Ovary (tissue), 10 donors: ENCODE measurements around the gene SEC62. TPM values are rescaled to one million over a fixed set of nuclear protein-coding genes. Genes with fewer than 3 reads are reported as not detected.

ENCODE experiments used
- DNase-seq, 5 donors: peaks; one replicate each; pipeline ENCODE4 v3.0.0-alpha.2; 2019 to 2020
- H3K27ac ChIP-seq, 2 donors: fragments of 200-600 bp; one replicate each; pipeline versions ENCODE4 v1.5.1 to v1.8.0; 2019 to 2022
- H3K27me3 ChIP-seq: fragments of 200-600 bp; one replicate; pipeline ENCODE4 v1.8.0; 2022
- H3K36me3 ChIP-seq: fragments of 200-600 bp; sonication (generic); one replicate; pipeline ENCODE4 v1.5.1; 2019
- H3K4me1 ChIP-seq: one replicate; pipeline ENCODE4 v1.8.1; 2013; ENCODE audit warnings: mild to moderate bottlenecking, moderate library complexity; ENCODE audit not compliant: insufficient read depth
- H3K4me3 ChIP-seq: fragments of 200-600 bp; sonication (generic); one replicate; pipeline ENCODE4 v1.5.1; 2017
- H3K9me3 ChIP-seq, 2 donors: fragments of 200-600 bp in 1 of 2; sonication (generic) in 1 of 2; one replicate each; pipeline versions ENCODE4 v1.5.1 to v1.8.1; 2013 to 2019; ENCODE audit warnings: mild to moderate bottlenecking in 1 of 2, moderate library complexity in 1 of 2
- EP300 ChIP-seq: sonication (generic); formaldehyde crosslinking; IDR thresholded peaks from one replicate; pipeline ENCODE4 v1.6.1; 2017; ENCODE audit warnings: antibody characterized with exemption
- POLR2A ChIP-seq: fragments of 450-650 bp; IDR thresholded peaks from one replicate; pipeline ENCODE4 v1.6.1; 2017; ENCODE audit warnings: antibody characterized with exemption, mild to moderate bottlenecking, moderate library complexity
- WGBS, 3 donors: extraction: QIAGEN DNeasy Blood & Tissue Kit in 1 of 3; methylation state at CpG; one replicate each; pipeline versions ENCODE4 v1.1.5 to v1.1.7; 2013 to 2017; 5-methylcytosine and 5-hydroxymethylcytosine counted together
- intact Hi-C, 4 donors: fragments of 100-400 bp; cut with DNase I; formaldehyde crosslinking; loops; one replicate each; pipeline versions ENCODE4 v1.11.0 to v1.15.1; 2022 to 2023
- long read RNA-seq, 3 donors: library from polyadenylated mRNA in 2 of 3; unstranded in 2 of 3; transcript quantifications; one replicate each; pipeline ENCODE4 v2.0.0 and lab custom pipeline, GENCODE V29; 2021 to 2026
- polyA plus RNA-seq, 2 donors: library from polyadenylated mRNA; stranded (reverse); fragments of 200-250 nt in 1 of 2; fragments of 350-450 nt in 1 of 2; fragmentation: Illumina TruSeq in 1 of 2; extraction: RNeasy Lipid Tissue Mini Kit (QIAGEN cat#74804) in 1 of 2; gene quantifications; one replicate each; pipeline ENCODE4 v1.2.3, GENCODE V29; 2013 to 2014
- total RNA-seq, 7 donors: library from RNA; depleted of rRNA in 2 of 7; stranded (reverse); fragments of >200 nt in 2 of 7; fragmentation: NEBNext Ultra II Directional in 3 of 7; extraction: Animal tissue kit (Norgen Biotek cat#: 25700) in 3 of 7; gene quantifications; one replicate each; pipeline versions ENCODE4 v1.1.0 to v1.2.4, GENCODE V29; 2016 to 2023
- TF ChIP-seq, protein P1 (sequence below), 3 donors: fragments of 450-650 bp in 2 of 3; fragments of 200-600 bp in 1 of 3; IDR thresholded peaks; one replicate each; pipeline versions ENCODE4 v1.5.1 to v1.8.0; 2016 to 2022; ENCODE audit warnings: antibody characterized with exemption in 3 of 3, mild to moderate bottlenecking in 1 of 3
- donor health status: DM: no; HTN: no; CAD: no; lungs with moderate emphysema.
- donor health status: DM: no; HTN: no; CAD: no.
- donor health status: Bipolar disorder and iron deficiency.
- donor health status: DM: yes; HTN: yes; CAD: no.
- donor health status: DM: no; HTN: no; CAD: no.
- donor health status: DM: yes; HTN: yes; CAD: no.

Gene SEC62, protein sequence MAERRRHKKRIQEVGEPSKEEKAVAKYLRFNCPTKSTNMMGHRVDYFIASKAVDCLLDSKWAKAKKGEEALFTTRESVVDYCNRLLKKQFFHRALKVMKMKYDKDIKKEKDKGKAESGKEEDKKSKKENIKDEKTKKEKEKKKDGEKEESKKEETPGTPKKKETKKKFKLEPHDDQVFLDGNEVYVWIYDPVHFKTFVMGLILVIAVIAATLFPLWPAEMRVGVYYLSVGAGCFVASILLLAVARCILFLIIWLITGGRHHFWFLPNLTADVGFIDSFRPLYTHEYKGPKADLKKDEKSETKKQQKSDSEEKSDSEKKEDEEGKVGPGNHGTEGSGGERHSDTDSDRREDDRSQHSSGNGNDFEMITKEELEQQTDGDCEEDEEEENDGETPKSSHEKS
- total RNA-seq (100 to 1,000 TPM in 5 of 7 donors, 10 to 100 TPM in 2; 34.0 to 178 (median 131) TPM), polyA plus RNA-seq (100 to 1,000 TPM in 1 of 2 donors, 10 to 100 TPM in 1; 49.6 to 113 TPM)
- long read RNA-seq, donor 1, full-length matches to known transcripts = 5 of 30 reads
- long read RNA-seq, donor 1, partial matches to known transcripts = 16 of 30 reads
- long read RNA-seq, donor 1, other reads (novel, unspliced or antisense) = 9 of 30 reads
- long read RNA-seq, donor 2, full-length matches to known transcripts = 45 of 104 reads
- long read RNA-seq, donor 2, partial matches to known transcripts = 59 of 104 reads
- long read RNA-seq, donor 2, other reads (novel, unspliced or antisense) = 0 of 104 reads
- long read RNA-seq, donor 3, full-length matches to known transcripts = 154 of 247 reads
- long read RNA-seq, donor 3, partial matches to known transcripts = 77 of 247 reads
- long read RNA-seq, donor 3, other reads (novel, unspliced or antisense) = 16 of 247 reads

DNA sequence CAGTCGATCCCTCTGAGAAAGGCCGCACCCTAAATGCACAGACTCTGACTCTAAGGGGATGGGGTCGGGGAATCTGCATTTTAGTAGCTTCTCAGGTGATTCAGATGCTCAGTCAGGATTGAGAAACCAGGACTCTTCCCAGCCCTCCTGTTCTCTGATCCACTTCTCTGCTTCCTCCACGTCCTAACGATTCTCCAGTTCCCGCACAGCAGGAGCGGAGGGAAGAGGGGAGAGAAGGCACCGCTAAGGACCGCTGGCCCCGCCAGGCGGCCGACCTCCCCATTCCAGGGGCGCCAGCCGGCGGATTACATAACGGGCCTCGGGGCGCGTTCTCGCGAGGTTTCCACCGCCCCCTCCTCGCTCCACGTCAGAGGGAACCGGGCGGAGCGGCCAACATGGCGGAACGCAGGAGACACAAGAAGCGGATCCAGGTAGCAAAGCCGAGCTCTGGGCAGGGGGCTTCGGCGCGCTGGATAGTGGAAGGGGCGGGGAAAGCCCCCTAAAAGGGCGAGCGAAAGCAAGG is at the start of gene SEC62:
SEC62 (plus strand) TSS at position 380 of the 523 bp plus-strand sequence; CDS start at position 396, 16 bp downstream.
- intact Hi-C loops = loop anchor here in 2 of 4 donors (5.0 to 10.0 kb wide), 2 partner anchors 202 to 391 kb away; partner anchors contain the start of genes ACTRT3 (in 1 of the 2), SKIL (in 1 of the 2) and TERC (in 1 of the 2)
- H3K36me3 ChIP-seq = no peaks in the 10 kb centered on the region
- H3K4me3 ChIP-seq = peak within 1 kb of the TSS; percentile 99
- peak within 1 kb of the TSS; percentile 81 to 94 for H3K27ac ChIP-seq
- peak; percentile 82 for TF ChIP-seq POLR2A
- TF ChIP-seq, protein P1, sequence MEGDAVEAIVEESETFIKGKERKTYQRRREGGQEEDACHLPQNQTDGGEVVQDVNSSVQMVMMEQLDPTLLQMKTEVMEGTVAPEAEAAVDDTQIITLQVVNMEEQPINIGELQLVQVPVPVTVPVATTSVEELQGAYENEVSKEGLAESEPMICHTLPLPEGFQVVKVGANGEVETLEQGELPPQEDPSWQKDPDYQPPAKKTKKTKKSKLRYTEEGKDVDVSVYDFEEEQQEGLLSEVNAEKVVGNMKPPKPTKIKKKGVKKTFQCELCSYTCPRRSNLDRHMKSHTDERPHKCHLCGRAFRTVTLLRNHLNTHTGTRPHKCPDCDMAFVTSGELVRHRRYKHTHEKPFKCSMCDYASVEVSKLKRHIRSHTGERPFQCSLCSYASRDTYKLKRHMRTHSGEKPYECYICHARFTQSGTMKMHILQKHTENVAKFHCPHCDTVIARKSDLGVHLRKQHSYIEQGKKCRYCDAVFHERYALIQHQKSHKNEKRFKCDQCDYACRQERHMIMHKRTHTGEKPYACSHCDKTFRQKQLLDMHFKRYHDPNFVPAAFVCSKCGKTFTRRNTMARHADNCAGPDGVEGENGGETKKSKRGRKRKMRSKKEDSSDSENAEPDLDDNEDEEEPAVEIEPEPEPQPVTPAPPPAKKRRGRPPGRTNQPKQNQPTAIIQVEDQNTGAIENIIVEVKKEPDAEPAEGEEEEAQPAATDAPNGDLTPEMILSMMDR (IDR thresholded peaks at IDR 0.05) = peak in 2 of 3 donors; percentile 49 to 59
- no peak for TF ChIP-seq EP300
- H3K9me3 ChIP-seq = no peaks in the 10 kb centered on the region
- no peaks in the 10 kb centered on the region for H3K27me3 ChIP-seq
- peak; percentile 94 to 98 (median 97) for DNase-seq
- peaks cover 5% of the 10 kb centered on the region for H3K4me1 ChIP-seq
- 0 to 2% (median 1%) methylated on average over 37 of the region's 37 CpGs for WGBS, 3 donors

DNA sequence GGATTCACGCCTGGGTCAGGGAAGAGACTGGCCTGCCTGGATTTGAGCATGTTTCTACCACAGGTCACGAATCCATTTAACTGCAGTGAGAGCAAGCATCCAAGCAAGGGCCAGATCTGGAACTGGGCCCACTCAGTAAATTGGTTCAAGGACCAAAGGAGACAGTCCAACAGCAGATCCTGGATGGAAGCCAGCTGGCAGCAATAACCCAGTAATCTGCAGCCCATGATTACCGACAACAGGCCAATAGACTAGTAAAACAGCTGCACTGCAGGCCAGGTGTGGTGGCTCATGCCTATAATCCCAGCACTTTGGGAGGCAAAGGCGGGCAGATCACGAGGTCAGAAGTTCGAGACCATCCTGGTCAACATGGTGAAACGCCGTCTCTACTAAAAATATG is 43.4 kb upstream of the SEC62 start:
- no peaks in the 10 kb centered on the region for H3K27me3 ChIP-seq
- intact Hi-C loops = no loop called here
- H3K9me3 ChIP-seq = no peaks in the 10 kb centered on the region
- no peak overlapping the region for H3K4me3 ChIP-seq
- no peak for TF ChIP-seq POLR2A
- TF ChIP-seq, protein P1 (IDR thresholded peaks at IDR 0.05) = no peak
- TF ChIP-seq EP300 = no peak
- DNase-seq = peak; percentile 33 to 63 (median 39)
- H3K36me3 ChIP-seq = no peaks in the 10 kb centered on the region
- no peak overlapping the region for H3K27ac ChIP-seq
- 6 to 11% (median 10%) methylated on average over 8 of the region's 8 CpGs for WGBS, 3 donors
- no peaks in the 10 kb centered on the region for H3K4me1 ChIP-seq

DNA sequence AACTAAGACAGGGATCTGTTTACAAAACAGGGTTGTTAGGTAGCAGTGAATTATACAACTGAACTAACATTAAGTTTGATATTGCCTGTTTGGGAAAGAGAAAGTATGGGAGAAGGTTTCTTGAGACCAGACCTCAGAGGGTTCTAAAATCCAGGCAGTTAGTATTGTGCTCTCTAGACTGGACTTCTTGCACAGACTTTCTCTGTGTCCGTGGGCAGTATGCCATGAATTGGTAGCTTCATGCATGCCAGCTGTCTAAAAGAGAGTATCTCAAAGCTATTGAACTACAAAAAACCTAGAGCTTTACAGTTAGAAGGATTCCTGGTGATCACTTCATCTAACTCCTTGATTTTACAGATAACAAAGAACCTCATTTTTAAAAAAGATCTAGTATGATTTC is 42.8 kb upstream of the SEC62 start:
- H3K9me3 ChIP-seq = no peaks in the 10 kb centered on the region
- WGBS, 3 donors = 56 to 65% (median 64%) methylated on average over 1 of the region's 1 CpG
- no peak for TF ChIP-seq EP300
- TF ChIP-seq, protein P1 (IDR thresholded peaks at IDR 0.05) = no peak
- no peak for TF ChIP-seq POLR2A
- no peak overlapping the region for H3K27ac ChIP-seq
- no peak overlapping the region for H3K4me3 ChIP-seq
- no peaks in the 10 kb centered on the region for H3K4me1 ChIP-seq
- intact Hi-C loops = no loop called here
- H3K36me3 ChIP-seq = no peaks in the 10 kb centered on the region
- DNase-seq = no peak
- H3K27me3 ChIP-seq = no peaks in the 10 kb centered on the region

DNA sequence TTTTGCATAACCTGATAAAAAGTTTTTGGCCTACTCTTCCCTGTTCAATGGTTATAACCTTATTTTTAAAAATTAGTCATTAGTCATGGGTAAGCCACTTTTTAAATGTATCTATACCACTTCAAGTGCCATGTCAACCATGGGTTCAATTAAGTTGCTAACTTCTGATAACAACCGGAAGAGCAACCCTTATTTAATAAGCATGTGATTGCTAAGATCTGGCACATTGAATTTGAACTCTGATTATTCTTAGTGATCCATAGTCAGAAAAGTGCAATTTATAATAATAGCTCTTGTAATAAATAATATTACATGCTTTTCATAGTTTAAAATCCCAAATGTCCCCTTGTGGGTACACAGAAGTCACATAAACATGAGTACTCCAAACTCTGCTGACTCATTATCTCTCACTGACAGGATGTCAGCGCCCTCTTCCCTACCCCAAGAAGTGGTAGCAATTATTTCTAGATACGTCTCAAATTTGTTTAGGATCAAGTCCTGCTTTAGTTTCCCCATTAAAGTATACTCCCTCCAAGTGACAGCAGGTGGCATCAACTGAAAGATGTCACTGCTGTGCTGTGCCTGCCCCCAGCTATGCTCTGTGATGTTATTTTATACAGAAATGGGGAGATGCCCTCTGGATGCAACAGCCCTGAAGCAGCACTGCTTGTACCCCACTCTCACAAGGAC is 36.6 kb upstream of the SEC62 start:
- Histone ChIP-seq H3K27me3 (no peaks in the 10 kb centered on the region), H3K9me3 (no peaks in the 10 kb centered on the region), H3K36me3 (no peaks in the 10 kb centered on the region), H3K4me3 (no peak overlapping the region), H3K4me1 (no peaks in the 10 kb centered on the region), H3K27ac (no peak overlapping the region)
- 75 to 79% (median 77%) methylated on average over 3 of the region's 3 CpGs for WGBS, 3 donors
- intact Hi-C loops = no loop called here
- TF ChIP-seq POLR2A (no peak), EP300 (no peak)
- TF ChIP-seq, protein P1 (IDR thresholded peaks at IDR 0.05) = no peak
- DNase-seq = no peak
